Activated CD4-positive, alpha-beta T cell treated with anti-CD3 and anti-CD28 coated beads, Interleukin-2, amount 50 U/mL, for 4 hours (primary cell): ENCODE results near the gene VPS37C.
"Not testable (repeated sequence)": the region's sequence is repeated elsewhere in the genome, so short reads cannot be mapped to it uniquely, and the experiment has no call there.

Experiments used
- DNase-seq, 2 experiments: peaks; one replicate each; pipeline ENCODE4 v3.0.0-alpha.2; 2020

VPS37C gene

DNA sequence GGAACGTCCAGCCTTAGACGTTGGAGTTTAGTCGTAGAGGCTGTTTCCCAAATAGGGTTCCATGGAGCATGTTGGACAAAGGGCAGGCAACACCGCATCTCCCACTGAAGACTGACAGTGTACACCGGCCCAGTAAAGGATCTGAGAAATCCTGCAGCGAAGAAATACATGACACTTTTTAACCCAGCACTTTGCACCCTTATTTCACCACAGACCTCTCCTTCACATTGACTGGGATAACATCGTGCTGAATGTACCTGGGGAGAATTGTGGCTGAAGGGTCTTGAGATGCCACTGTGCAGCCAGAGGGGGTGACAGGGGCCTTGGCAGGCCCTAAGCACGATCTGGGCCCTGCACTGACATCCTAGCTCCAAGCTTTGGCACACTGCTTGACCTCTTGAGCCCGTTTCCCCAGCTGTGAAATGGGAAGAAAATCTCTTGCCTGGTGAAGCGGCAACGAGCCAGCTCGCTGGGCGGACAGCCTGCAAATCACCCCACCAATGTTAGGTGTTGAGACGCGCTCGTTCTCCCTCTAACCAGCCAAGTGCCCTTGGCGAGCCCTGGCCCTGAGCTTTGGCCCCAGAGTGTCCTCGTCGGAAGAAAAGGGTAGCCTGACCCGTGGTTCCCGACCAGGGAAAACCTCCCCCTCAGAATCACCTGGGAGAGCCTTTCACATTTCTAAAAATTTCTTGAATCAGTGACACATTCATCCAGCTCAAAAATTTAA lies 45.6 kb downstream of the VPS37C start:
- no peak for DNase-seq

DNA sequence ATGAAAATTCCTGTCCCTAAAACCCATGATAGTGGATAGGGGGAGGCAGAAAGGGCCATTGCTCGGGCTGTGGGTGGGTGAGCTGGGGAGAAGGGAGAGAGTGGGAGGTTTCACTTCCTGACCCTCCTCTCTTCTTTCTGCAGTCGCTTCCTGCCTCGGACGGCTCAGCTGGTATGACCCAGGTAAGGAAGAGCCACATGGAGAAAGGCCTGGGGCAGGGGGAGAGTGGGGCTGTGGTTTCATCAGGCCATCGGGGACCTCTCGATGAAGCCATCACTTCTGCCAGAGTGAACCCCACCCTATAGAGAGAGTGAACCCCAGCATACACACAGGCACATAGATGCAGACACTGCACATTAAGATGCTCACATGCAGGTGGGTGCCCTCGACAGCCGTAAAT lies 46.3 kb downstream of the VPS37C start:
- no peak for DNase-seq

DNA sequence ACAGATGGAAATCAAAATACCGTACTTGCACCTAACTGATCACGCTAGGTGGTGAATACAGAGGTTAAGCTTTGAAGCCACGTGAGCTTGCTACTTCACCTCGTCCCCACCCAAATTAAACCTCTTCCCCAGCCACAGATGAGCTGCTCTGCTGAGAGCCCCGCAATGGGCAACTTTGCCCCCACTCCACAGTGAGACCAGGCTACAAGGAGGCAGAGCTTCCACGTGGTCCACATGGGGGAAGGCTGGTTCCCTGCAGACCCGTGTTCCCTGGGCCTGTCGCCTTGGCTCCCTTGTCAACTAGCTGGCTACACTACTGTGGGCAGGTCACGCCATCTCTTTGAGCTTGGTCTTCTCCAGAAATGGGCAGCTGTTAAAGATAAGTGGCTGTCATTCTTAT lies 48.0 kb downstream of the VPS37C start:
- DNase-seq = no peak

DNA sequence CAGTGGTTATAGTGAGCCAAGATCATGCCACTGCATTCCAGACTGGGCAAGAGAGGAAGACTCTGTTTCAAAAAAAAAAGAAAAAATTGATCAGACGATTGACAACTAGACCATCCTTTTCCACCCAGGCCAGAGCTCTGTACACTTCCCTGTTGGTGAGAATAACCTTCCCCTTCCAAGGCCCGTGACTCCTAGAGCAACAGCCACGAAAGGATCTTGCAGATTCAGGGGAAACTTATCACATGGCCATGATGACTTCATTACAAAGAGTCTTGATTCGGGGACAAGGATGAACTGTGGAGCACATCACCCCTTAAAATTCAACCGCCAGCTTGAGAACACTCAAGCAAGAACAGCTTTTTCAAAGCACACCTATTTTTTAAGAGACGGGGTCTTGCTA lies 48.7 kb downstream of the VPS37C start:
- DNase-seq = no peak

DNA sequence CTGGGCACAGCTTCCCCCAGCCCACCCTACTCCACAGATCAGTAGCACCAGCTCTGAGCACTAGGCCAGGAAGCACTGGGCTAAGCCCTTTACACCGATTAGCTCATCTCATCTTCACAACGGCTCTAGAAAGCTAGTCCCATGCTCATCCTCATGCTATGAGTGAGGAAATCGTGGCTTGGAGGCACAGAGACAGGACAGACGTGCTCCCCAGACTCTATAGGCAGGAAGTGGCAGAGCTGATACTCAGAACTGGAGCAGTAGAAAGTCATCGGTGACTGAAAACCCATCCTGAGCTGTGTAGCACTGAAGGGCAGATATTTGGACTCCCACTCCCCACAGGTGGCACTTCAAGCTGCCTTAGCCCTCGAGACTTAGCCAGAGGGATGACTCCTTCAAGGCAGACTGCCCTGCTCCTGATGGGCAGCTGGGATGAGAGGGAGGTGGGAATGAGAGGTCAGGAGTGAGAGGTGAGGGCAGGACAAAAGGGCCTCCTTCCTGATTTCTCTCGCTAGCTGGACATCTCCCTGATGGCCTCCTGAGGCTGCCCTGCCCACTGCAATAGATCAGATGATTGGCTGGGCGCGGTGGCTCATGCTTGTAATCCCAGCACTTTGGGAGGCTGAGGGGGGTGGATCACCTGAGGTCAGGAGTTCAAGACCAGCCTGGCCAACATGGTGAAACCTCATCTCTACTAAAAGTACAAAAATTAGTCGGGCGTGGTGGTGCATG lies 49.3 kb downstream of the VPS37C start:
- peak; percentile 35 to 41 for DNase-seq

DNA sequence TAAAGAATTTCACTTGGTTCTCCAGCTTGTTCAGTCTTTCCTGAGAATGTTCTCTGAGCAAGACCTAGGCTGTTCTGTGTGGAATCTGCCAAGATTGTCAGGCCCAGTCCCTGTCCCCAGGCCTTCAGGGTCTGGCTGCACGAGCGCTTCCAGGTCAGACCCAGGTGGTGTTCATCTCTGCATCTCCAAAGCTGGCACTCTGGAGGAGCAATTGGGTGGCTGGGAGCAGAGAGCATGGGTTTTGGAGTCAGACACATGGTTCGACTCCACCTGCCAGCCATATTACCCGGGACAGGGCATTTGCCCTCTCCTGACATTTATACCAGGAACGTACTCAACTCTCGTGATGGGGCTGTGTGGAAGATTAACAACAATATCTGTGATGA lies 50.2 kb downstream of the VPS37C start:
- DNase-seq = no peak

DNA sequence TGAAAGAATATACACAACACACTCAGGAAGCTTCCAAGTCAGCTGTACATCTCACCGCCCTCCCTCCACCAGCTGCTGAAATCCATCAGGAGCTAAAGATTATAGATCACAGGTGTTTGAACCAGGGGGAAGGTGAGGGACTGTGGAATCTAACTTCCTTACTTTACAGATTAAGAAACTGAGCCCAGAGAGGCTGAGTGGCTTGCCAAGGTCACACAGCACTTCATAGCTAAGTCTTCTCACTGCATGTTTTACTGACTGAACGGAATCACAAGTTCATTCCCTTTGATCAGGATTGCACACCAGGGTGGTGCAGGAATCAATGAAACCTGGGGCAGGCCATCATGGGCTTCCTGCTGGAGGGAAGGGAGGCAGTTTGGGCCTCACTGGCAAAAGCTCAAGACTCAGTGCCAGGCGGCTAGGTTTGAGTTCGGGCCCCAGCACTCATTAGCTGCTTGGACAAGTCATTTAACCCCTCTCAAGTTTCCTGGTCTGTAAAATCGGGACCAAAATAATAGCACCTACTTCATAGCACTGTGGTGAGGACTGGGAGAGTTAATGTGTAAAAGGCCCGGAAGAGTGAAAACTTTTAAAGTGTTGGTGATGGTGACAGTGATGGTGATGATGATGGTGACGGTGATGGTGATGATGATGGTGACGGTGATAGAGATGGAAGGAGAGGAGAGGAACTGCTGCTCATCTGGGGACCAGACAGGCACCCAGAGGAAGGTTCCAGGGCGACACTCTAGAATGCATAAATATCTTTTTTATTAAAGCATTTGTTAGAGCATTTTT lies 50.8 kb downstream of the VPS37C start:
- DNase-seq = no peak

DNA sequence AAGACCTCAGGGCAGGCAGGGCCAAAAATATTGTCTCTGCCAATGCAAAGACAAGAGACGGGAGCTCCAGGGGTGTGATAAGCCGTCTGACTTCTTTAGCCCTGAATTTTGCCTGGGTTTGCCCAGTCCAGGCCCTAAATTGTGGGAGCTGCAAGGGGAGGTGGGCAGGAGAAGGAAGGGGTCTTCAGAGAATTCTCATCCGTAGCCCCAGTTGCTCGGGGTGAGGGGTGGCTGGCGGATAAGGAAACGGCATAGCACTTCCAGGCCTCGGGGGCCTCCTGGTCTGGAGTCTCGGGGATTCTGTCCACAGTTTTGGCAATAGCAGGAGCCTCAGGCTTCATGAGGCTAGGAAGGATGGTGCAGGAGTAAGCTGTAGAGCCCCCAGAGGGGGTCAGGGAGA lies 51.6 kb downstream of the VPS37C start:
- DNase-seq = no peak

DNA sequence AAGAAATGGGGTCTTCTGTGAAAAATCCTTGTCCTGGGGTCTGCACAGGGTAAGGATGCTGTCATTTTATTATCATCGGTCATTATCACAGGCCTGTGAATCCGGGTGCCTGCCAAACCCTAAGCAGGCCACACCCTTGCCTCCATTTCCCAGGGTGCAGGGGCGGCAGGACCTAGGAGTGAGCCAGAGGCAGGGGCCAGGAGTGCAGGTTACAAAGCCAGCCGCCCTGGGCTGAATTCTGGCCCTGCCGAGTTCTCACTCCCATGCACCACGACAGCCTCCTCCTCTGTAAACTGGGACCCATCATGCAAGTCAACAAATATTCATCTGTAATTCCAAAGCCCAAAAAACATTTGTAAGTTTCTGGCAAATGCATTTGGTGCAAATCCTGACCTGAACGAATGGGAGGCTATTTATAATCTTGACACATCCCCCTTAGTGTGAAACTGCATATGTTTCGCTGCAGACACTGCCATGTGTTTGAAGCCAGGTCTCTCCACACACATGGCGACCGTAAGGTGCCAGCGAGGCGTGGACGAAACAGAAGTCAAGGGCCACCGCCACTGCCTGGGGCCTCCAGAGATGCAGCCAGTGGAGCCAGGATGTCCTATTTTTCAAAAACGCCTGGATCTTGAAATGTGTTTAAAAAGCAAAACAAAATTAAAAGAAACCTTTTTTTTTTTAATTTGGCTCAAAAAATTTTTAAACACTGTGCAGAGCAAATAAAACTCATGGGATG lies 52.2 kb downstream of the VPS37C start:
- no peak for DNase-seq

DNA sequence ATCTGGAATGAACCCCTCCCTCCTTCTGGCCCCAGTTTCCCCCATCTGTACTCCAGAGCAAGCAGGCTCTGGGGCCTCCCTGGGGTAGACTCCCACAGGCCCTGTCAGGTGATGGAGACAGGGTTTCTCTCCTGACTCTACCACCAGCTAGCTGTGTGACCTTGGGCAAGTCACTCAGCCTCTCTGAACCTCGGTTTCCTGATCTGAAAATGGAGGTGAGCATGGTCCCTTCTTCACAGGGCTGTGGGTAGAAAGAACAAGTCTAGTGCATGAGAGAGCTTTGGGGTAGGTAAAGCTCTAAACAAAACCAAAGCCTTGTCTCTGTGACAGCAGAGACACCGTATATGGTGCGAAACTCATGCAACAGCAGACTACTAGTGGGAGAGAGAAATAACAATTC lies 53.3 kb downstream of the VPS37C start:
- no peak for DNase-seq

DNA sequence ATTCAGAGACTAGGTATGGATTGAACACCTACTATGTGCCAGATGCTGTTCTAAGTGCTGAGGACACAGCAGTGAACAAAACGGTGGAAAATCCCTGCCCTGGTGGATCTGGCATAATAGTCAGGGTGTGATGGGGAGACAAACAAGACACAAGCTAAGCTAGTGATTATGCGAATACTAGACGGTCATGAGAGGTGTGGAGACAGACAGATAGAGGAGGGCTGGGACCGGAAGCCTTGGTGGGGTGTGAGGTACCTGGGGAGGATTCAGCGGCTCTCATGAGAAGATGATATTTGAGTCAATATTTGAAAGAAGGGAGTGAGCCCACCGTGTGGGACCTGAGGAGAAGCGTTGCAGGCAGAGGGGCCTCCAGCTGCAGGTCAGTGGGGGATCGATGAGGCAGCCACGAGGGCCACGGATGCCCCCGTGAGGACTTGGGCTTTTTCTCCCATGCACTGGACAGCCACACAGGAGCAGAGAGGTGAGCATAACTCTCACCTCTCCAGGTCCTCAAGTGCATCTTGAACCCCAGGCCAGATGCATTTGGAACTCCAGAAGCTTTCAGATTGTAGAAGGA lies 54.2 kb downstream of the VPS37C start:
- DNase-seq = no peak

DNA sequence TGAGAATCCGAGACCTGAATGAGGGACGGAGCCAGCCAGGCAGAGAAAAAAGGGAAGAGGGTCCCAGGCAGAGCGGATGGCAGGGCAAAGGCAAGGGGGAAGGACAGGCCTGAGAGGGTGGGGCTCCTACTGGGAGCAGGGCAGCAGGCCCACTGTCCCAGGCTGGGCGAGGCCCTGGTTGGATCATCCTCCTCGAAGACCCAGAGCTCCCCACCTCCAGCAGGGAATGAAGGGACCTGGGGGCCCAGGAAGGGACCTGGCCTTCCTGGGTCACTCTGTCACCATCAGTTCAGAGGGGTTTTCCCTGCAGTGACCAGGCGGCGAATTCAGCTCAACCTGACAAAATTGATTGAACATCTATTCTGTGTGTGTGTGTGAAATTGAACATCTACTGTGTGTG lies 54.9 kb downstream of the VPS37C start:
- DNase-seq = no peak

DNA sequence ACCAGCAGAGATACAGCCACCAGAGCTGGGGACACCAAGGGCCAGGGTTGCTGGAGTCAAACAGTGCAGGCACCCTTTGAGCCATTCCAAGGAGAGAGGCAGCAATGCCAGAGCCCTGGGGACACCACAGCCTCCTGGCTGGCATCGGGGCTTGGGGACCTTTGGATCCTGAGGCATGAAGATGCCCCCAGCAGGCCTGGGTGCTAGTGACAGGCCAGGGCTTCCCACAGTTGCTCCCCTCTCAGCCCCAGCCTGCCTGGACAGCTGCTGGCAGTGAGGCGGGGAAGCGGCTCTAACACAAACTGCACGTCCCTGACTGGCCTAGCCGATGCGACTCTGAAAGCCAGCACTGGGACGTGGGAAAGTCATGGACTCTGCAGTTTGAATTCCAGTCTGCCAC lies 56.3 kb downstream of the VPS37C start:
- DNase-seq = no peak

DNA sequence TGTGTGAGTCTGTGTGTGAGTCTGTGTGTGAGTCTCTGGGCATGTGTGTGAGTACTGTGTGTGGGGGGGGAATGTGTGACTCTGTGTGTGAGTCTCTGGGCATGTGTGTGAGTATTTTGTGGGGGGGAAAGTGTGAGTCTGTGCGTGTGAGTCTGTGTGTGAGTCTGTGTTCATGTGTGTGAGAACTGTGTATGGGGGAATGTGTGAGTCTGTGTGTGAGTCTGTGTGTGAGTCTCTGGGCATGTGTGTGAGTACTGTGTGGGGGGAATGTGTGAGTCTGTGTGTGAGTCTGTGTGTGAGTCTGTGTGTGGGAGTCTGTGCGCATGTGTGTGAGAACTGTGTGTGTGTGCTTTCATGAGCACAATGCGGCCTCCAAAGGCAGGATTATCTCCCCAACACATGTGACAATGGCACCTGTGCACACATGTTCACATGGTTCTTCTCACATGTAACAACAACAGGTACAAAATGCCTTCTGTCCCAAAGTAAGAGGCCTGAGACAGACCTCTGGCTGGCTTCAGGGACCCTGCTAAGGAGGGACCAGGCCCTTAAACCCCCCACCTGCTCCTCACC lies 57.3 kb downstream of the VPS37C start:
- no peak for DNase-seq

DNA sequence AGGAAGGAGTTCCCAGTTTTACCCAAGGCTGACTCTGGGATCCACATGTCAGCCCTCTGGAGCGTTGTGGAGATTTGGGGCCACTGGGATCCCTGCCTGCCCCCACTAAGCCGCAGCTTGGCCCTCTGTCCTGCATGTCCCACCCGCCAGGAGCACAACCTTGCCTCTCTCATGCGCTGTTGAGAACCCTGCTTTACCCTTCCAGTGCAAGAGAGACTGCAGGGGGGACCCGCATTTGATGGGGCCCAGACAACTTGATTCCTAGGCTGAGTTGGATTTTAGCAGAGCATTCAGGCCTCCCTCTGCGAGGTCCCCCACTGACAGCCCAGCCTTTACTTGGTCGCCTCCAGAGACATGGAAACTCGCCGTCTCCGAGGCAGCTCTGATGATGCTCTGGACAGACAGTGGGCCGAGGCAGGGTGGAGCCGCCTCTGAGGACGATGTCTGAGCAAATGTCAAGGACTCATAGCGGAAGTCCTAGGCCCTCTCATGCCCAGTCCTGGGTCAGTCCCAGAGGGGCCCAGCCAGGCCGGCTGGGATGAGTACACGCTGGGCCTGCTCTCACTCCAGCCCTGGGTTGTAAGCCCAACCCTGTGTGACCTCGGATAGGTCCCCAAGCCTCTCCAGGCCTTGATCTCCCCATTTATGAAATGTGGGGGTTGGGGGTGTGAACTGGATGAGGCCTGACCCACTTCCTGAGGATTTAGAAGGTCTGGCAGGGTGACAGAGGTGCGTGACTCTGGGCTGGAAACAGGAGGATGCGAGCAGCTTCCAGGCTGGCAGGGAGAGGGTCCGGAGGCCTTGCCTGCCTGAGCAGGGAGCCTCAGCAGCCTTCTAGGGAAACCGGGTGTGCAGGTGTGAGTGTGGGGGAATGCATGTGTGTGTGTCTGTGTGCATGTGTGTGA lies 58.3 kb downstream of the VPS37C start:
- no peak for DNase-seq

DNA sequence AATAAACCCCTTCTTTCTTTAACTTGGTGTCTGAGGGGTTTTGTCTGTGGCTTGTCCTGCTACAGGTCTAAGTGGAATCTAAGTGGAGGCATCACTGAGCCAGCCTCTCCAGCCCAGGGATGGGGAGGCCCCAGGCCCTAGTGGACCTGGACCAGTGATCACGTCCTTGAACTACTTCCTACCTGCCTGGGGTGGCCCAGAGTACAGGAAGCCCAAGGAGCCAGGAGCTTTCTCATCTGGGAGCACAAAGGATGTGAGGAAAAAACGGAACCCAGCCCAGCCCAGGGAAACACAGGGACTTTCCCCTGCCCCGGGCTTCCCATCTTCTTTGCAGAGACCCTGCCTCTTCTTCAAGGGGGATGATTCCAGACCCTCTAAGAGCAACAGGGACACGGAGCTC lies 62.4 kb downstream of the VPS37C start:
- DNase-seq = no peak

DNA sequence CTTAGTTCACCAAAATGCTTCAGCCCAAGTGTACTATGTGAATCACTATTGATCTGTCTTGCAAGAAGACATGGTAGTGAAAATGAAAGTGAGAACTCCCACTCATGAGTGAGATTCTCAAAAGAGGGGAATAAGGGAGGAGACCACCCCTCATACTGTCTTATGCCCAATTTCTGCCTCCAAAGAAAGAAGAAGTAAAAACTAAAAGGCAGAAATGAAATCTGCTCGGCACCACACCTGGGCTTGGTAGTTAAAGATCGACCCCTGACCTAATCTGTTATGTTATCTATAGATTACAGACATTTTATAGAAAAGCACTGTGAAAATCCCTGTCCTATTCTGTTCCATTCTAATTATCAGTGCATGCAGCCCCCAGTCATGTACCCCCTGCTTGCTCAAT lies 63.0 kb downstream of the VPS37C start:
- not testable (repeated sequence) for DNase-seq

DNA sequence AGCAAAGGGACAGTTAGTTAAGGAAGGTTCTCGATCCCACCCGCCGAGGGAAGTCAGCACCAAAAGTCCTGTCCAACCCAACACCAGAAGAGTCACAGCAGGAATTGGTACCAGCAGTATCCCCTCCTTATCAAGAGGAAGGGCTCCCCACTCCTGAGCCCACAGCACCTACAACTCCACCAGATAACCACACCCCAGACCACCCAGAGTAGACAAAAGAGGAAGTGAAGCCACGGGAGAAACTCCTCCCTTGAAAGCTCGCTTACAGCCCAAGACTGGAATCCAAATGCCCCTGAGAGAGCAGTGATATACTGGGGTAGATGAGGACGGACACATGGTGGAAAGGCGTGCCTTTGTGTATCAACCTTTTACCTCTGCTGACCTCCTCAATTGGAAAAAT lies 66.2 kb downstream of the VPS37C start:
- no peak for DNase-seq

DNA sequence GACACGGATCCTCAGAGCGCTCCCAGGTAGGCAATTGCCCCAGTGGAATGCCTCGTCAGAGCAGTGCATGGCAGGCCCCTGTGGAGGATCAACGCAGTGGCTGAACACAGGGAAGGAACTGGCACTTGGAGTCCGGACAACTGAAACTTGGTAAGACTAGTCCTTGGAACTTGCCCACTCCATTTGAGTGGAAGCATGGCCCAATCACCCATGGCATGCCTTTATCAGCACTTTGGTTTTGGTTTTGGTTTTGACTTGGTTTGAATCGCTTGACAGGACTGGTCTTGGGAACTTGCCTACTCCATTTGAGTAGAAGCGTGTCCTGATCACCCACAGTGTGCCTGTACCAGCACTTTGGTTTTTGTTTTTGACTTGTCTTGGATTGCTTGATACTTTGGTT lies 67.1 kb downstream of the VPS37C start:
- not testable (repeated sequence) for DNase-seq

DNA sequence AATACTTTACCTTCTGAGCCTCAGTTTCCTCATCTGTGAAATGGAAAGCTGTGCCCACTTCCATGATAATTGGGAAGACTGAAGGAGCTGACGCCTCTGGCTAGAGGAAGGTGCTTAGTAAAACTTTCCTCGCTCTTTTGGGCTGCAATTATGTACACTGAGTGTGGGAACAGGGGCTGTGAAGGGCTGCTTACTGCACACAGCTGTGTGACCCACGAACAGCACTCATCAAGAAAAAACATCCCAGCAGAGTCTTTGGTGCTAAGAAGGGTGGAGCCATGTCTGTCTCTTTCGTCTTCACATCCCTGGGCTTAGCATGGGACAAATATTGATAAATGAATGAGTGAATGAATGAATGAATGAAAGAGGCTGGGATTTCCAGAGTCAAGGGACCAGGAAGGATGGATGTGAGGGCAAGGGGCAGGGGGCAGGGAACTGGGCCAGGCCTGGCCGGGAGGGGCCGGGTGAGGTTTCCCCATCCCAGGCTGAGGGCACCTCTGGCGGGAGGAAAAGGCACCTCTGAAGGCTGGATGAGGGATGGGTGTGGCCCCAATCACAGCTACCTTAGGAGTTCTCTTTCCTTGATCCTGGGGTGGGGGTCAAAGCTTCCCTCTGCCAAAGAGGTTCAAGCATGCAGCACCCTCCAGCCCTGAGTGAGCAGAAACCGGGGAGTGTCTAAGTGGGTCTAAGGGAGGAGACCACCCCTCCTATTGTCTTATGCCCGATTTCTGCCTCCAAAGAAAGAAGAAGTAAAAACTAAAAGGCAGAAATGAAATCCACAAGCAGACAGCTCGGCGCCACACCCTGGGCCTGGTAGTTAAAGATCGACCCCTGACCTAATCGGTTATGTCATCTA lies 68.1 kb downstream of the VPS37C start:
- no peak for DNase-seq
